ENCODE results near the gene FAM228A.

DNA sequence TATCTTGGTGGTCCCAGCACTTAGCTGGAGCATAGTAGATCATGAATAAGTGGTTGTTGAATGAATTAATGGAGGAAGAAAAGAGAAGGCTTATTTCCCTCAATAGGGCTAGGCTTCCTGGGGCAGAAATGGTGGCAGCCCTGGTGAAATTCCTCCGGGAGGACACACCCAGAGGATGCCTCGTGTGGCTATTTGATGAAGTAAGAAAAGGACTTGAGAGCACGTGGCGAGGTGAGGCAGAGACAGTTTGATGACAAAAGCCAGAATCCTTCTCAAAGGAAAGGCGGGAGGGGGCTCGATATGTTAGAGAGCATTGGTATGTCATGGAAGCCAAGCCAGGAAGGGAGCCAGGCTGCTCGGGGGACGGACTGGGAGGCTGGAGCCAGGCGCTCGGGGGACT lies 14.7 kb downstream of the FAM228A start:
- TF ChIP-seq FOXA1 (IDR thresholded peaks at IDR 0.05): no peak
- no peak for TF ChIP-seq L3MBTL2 (conservative IDR thresholded peaks at IDR 0.05)
- TF ChIP-seq ARNT (IDR thresholded peaks at IDR 0.05): no peak
- TF ChIP-seq SUZ12 (IDR thresholded peaks at IDR 0.05): no peak
- TF ChIP-seq LEF1 (IDR thresholded peaks at IDR 0.05; ENCODE audit: borderline replicate concordance): no peak
- no peak for TF ChIP-seq FOXM1 (IDR thresholded peaks at IDR 0.05; ENCODE audit: borderline replicate concordance)
- TF ChIP-seq NFRKB (IDR thresholded peaks at IDR 0.05): no peak
- no peak for TF ChIP-seq SP1 (IDR thresholded peaks at IDR 0.05)
- TF ChIP-seq, protein P1, sequence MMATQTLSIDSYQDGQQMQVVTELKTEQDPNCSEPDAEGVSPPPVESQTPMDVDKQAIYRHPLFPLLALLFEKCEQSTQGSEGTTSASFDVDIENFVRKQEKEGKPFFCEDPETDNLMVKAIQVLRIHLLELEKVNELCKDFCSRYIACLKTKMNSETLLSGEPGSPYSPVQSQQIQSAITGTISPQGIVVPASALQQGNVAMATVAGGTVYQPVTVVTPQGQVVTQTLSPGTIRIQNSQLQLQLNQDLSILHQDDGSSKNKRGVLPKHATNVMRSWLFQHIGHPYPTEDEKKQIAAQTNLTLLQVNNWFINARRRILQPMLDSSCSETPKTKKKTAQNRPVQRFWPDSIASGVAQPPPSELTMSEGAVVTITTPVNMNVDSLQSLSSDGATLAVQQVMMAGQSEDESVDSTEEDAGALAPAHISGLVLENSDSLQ (IDR thresholded peaks at IDR 0.05): no peak
- no peak for TF ChIP-seq ZNF384 (IDR thresholded peaks at IDR 0.05)
